Measurements from ENCODE around the gene LZTS3.
"Not testable (repeated sequence)": the region's sequence is repeated elsewhere in the genome, so short reads cannot be mapped to it uniquely, and the experiment has no call there.

The LZTS3 gene

DNA sequence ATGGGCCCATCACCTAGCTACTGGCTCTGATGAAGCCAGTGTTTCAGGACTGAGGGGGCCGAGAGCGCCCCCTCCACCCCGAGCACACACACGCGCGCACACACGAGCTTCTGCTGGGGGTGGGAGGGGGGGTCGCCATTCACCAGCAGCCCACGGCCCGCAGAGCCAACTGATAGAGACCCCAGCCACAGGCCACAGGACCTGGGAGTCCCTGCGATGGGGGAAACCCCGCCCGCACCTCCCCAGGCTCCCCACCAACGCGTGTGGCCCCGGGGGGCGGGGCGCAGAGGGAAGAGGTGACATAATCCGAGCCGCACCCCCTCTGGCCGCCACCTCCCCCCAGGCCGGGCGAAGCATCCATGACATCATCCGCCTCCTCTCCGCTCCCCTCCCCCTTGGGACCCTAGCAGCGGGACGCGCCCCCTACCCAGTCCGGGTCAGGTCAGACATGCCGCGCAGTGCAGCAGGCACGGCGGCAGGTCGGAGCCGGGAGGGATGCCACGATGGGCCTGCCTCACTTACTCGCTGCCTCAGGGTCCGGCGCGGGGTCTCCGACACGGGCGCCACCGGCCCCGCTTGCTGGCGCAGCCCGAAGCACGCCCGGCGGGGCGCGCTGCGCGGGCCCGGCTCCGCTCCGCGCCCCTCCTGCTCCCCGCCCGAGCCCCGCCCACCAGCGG, at the start of gene LZTS3:
Gene LZTS3 (minus strand): TSS at position 617 of the 677 bp plus-strand sequence. CDS start 6,386 bp downstream, outside the sequence.
- DNase-seq, result peak; percentile 70

GRCh38 chr20:3221398-3222226, 48.3 kb upstream of the LZTS3 start:
- DNase-seq, result no peak

DNA sequence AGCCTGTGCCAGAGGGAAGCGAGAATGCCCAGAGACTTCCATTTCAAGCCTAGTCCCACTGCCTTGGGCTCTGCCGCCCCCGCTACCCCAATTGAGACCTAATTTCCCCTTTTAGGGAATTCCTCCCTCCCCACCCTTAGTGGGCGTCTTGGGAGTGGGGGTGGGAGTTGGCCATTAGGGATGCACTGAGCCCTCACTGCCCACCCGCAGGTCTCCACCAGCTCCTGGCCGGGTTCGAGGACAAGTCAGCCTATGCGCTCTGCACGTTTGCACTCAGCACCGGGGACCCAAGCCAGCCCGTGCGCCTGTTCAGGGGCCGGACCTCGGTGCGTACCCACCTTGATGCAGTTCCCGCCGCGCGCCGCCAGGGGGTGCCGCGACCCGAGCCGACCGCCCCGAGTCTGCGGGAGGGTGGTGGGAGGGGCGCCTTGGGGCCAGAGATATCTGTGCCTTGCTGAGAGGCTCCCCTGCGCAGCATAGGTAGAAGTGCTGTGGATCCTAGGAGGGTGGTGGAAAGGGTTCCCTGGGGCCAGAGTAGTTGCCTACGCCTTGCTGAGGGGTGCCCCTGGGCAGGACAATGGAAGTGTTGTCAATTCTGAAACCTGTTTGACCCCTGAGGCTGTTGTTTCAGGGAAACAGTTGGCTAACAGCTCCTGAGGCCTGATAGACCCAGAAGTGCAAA, 45.1 kb upstream of the LZTS3 start:
- peak; percentile 78 for DNase-seq

GRCh38 chr20:3215359-3215917, 42.1 kb upstream of the LZTS3 start:
- DNase-seq, result not testable (repeated sequence)

DNA sequence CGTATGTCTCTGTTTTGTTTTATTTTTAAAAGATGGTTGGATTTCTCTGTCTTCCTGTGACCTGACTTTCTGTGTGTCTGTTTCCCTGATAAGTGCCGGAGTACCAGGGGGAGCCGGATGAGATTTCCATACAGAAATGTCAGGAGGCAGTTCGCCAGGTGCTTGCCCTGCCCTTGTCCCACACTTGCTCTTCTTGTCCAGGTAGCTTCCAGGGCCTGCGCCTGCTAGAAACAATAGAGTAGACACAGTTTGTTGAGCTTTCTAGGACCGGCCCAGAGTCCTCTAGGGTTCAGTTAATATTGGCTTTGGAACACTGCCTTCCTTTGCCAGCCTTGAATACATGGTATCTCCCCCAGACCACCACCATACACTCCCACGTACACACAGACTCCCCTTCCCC, 39.9 kb upstream of the LZTS3 start:
- DNase-seq, result no peak

- no peak for DNase-seq
Measured at GRCh38 chr20:3210346-3210745, 37.0 kb upstream of the LZTS3 start.

DNA sequence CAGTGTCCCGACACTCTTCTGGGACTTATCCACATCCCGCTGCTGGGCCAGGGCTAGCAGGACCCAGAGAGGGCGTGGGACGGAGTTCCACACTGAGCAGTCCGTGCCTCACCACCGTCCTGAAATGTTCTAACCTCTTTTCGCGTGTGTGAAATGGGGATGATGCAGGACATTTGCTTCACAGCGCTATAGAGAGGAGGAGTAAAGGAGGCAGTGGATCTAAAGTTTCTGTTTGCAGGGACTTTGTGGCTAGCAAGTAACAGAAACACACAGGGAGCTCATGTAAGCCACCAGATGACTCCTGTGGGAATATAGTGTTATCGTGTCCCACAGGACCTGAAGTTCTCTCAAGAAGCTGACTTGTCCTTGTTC, 36.6 kb upstream of the LZTS3 start:
- DNase-seq, result no peak

GRCh38 chr20:3209257-3209945, 36.1 kb upstream of the LZTS3 start, which contains the start of gene ITPA:
TSS of gene ITPA (plus strand) at chr20:3209498. CDS start at chr20:3209552, 54 bp downstream.
- peak; percentile 61 for DNase-seq

DNA sequence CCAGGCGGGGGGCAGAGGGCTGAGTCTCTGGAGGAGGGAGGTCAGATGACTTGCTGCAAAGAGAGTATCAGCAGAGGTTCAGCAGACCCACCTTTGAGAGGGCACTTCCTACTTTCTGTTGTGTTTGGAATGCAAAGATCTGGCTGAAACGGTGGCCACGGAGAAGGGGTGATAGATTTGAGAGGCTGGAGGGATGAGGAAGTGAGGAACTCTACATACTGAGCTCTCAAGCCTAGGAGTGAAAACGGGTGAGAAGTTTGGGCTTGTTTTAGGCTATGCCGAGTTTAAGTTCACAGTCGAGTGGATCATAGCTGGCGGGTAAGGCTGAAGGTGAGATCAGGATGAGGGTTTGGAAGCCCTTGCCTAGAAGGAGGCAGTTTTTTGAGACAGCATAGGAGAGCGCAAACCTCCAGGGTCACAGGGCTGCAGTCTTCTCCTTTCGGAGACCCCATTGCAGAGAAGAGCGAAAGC, 35.5 kb upstream of the LZTS3 start:
- no peak for DNase-seq

- DNase-seq, result peak; percentile 90
Measured at GRCh38 chr20:3204124-3204794, 30.9 kb upstream of the LZTS3 start, which contains the start of gene DDRGK1. TSS of gene DDRGK1 (minus strand) at chr20:3204682. CDS start at chr20:3204627, 55 bp downstream.

GRCh38 chr20:3203315-3204123, 30.2 kb upstream of the LZTS3 start:
- peak; percentile 47 for DNase-seq

GRCh38 chr20:3202965-3203314, 29.6 kb upstream of the LZTS3 start:
- no peak for DNase-seq

GRCh38 chr20:3199976-3200755, 26.8 kb upstream of the LZTS3 start:
- no peak for DNase-seq

- no peak for DNase-seq
Measured at GRCh38 chr20:3199206-3199605, 25.9 kb upstream of the LZTS3 start.

GRCh38 chr20:3195590-3196237, 22.4 kb upstream of the LZTS3 start:
- no peak for DNase-seq

DNA sequence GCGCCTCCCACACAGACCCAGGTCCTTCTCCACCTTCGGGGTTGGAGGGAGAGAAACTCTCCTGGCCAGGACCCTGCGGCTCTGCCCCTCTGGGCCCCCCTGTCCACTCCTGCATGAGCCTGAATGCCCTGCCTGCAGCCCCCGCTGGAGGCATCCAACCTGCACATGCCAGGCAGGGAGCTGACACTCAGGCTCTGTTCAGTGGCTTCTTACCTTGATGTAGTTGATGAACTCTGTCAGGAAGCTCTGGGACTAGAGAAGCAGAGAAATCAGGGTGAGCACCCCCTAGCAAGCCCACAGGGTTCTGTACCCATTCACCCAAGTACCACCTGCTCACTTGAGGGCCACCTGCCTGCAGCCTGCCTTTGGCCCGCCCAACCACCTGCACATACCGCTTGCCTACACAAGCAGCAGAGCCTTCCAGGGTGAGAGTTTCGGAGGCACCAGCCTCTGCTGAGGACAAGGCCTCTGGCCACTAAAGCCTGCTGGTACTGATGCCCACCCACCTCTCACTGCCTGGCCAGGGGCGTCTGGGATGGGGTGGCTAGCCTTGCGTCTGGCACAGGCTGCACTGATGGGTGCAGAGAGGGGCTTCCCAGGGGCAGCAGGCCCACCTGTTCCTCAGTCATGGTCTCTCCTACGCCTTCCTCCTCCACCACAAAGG, 21.4 kb upstream of the LZTS3 start:
- no peak for DNase-seq

DNA sequence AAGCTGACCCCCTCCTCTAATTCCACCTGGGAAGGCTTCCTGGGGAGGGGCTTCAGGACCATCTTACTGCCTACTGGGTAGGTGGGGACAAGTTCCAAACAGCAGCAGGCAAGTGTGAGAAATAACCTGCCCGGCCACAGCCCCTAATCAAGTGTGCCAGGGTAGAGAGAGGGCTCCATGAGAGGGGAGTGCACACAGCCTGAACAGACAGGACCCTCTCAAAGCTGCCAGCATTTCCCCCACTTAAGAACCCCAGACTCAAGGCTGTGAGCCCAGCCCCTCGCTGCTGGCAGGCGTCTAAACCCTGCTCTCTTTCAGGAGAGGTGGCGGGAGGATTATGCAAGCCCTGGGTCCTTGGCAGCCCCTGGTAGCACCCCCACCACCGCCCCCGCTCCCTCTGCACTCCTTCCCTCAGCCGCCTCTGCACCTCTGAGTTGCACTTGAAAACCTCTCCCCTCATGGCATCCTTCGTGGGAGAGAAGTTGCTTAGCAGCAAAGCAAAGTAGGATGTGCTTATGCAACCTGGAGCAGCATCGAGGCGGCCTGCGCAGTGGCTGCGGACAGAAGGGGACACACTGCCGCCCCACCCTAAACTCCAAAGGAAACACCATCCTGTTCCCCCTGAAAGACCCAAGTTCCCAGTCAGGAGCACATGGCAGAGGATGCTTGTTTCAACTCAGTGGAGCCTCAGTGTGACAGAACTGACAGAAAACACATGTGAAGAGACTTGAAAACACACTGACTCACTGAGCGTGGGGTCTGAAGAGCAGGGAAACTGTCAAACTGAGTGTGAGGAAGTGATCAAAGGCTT, 20.7 kb upstream of the LZTS3 start:
- DNase-seq, result no peak
